Mesenchymal stem cell (in vitro differentiated cells and primary cell): Measurements from ENCODE around the gene ITSN2.
"Not testable (repeated sequence)": the region's sequence is repeated elsewhere in the genome, so short reads cannot be mapped to it uniquely, and the experiment has no call there.

Experiments
- DNase-seq: peaks from one replicate; pipeline ENCODE4 v3.0.0-alpha.2; 2013
- H2AFZ ChIP-seq: one replicate; pipeline ENCODE4 v1.6.1; 2013; ENCODE audit warnings: low read depth, mild to moderate bottlenecking, control low read depth, inconsistent platforms, low read length, moderate library complexity
- H2AK5ac ChIP-seq: 2 replicates; pipeline ENCODE4 v1.6.1; 2013; ENCODE audit warnings: low read length, moderate library complexity, mild to moderate bottlenecking, inconsistent platforms; ENCODE audit not compliant: severe bottlenecking
- H2BK120ac ChIP-seq: one replicate; pipeline ENCODE4 v1.6.1; 2013; ENCODE audit warnings: low read depth, mild to moderate bottlenecking, inconsistent platforms, low read length, moderate library complexity
- H2BK12ac ChIP-seq, 2 experiments: one replicate each; pipeline ENCODE4 v1.6.1; 2013; ENCODE audit warnings: inconsistent platforms in 2 of 2, low read length in 2 of 2, mild to moderate bottlenecking in 2 of 2, moderate library complexity in 2 of 2, control low read depth in 1 of 2
- H2BK15ac ChIP-seq: one replicate; pipeline ENCODE4 v1.6.1; 2013; ENCODE audit warnings: mild to moderate bottlenecking, low read depth, inconsistent platforms; ENCODE audit not compliant: poor library complexity, severe bottlenecking
- H2BK5ac ChIP-seq: 2 replicates; pipeline ENCODE4 v1.6.1; 2013; ENCODE audit warnings: low read depth, mild to moderate bottlenecking, low read length, control low read depth, inconsistent platforms; ENCODE audit not compliant: poor library complexity, severe bottlenecking
- H3K14ac ChIP-seq, 2 experiments: one replicate each; pipeline ENCODE4 v1.6.1; 2013; ENCODE audit warnings: inconsistent platforms in 2 of 2, low read length in 2 of 2, control low read depth in 1 of 2, mild to moderate bottlenecking in 1 of 2, moderate library complexity in 1 of 2
- H3K18ac ChIP-seq, 2 experiments: one replicate each; pipeline ENCODE4 v1.6.1; 2013; ENCODE audit warnings: inconsistent platforms in 2 of 2, low read length in 2 of 2, control low read depth in 1 of 2, low read depth in 1 of 2, mild to moderate bottlenecking in 1 of 2
- H3K23ac ChIP-seq, 2 experiments: one replicate each; pipeline ENCODE4 v1.6.1; 2013; ENCODE audit warnings: inconsistent platforms in 2 of 2, low read length in 2 of 2, mild to moderate bottlenecking in 2 of 2, moderate library complexity in 2 of 2, control low read depth in 1 of 2
- H3K27ac ChIP-seq: 2 replicates; pipeline ENCODE4 v1.5.1; 2013; ENCODE audit warnings: mild to moderate bottlenecking, moderate library complexity, low read length, control low read depth, inconsistent platforms; ENCODE audit not compliant: poor library complexity, severe bottlenecking
- H3K27me3 ChIP-seq, 2 experiments: 2 replicates each; pipeline versions ENCODE4 v1.6.1 to v1.7.0; 2013; ENCODE audit warnings: low read length in 2 of 2, mild to moderate bottlenecking in 2 of 2, moderate library complexity in 2 of 2, control low read depth in 1 of 2, inconsistent platforms in 1 of 2; ENCODE audit not compliant: control insufficient read depth in 1 of 2, insufficient read depth in 1 of 2
- H3K36me3 ChIP-seq, 2 experiments: 2 replicates each; pipeline versions ENCODE4 v1.6.1 to v1.7.0; 2013; ENCODE audit warnings: low read length in 2 of 2, control low read depth in 1 of 2, inconsistent platforms in 1 of 2, low read depth in 1 of 2, mild to moderate bottlenecking in 1 of 2; ENCODE audit not compliant: insufficient read depth in 2 of 2, control insufficient read depth in 1 of 2
- H3K4ac ChIP-seq, 2 experiments: one replicate each; pipeline ENCODE4 v1.6.1; 2013; ENCODE audit warnings: inconsistent platforms in 2 of 2, low read length in 2 of 2, mild to moderate bottlenecking in 2 of 2, moderate library complexity in 2 of 2, control low read depth in 1 of 2, low read depth in 1 of 2
- H3K4me1 ChIP-seq: 2 replicates; pipeline ENCODE4 v1.6.1; 2013; ENCODE audit warnings: low read depth, low read length, control low read depth; ENCODE audit not compliant: control insufficient read depth, insufficient read depth
- H3K4me2 ChIP-seq: 2 replicates; pipeline ENCODE4 v1.6.1; 2013; ENCODE audit warnings: low read length, mild to moderate bottlenecking, inconsistent platforms; ENCODE audit not compliant: poor library complexity, severe bottlenecking
- H3K4me3 ChIP-seq, 2 experiments: 2 replicates each; pipeline versions ENCODE4 v1.5.1 to v1.7.0; 2013; ENCODE audit warnings: low read length in 2 of 2, mild to moderate bottlenecking in 2 of 2, control low read depth in 1 of 2, low read depth in 1 of 2; ENCODE audit not compliant: insufficient read depth in 1 of 2
- H3K79me1 ChIP-seq: replicated peaks from 2 replicates; pipeline ENCODE4 v1.6.1; 2013; ENCODE audit warnings: mild to moderate bottlenecking, control low read depth, low read length, inconsistent platforms; ENCODE audit not compliant: poor library complexity, severe bottlenecking
- H3K9ac ChIP-seq: 2 replicates; pipeline ENCODE4 v1.7.0; 2013; ENCODE audit warnings: mild to moderate bottlenecking, low read length, moderate library complexity
- H3K9me3 ChIP-seq: 2 replicates; pipeline ENCODE4 v1.7.0; 2013; ENCODE audit warnings: mild to moderate bottlenecking, low read length; ENCODE audit not compliant: control insufficient read depth
- H4K8ac ChIP-seq: one replicate; pipeline ENCODE4 v1.6.1; 2013; ENCODE audit warnings: inconsistent platforms, mild to moderate bottlenecking, low read length, moderate library complexity
- H4K91ac ChIP-seq: one replicate; pipeline ENCODE4 v1.6.1; 2013; ENCODE audit warnings: mild to moderate bottlenecking, low read length, inconsistent platforms
- WGBS: methylation state at CpG from one replicate; pipeline ENCODE4 v1.1.7; 2013; ENCODE audit warnings: mixed read lengths; 5-methylcytosine and 5-hydroxymethylcytosine counted together

Gene ITSN2

DNA sequence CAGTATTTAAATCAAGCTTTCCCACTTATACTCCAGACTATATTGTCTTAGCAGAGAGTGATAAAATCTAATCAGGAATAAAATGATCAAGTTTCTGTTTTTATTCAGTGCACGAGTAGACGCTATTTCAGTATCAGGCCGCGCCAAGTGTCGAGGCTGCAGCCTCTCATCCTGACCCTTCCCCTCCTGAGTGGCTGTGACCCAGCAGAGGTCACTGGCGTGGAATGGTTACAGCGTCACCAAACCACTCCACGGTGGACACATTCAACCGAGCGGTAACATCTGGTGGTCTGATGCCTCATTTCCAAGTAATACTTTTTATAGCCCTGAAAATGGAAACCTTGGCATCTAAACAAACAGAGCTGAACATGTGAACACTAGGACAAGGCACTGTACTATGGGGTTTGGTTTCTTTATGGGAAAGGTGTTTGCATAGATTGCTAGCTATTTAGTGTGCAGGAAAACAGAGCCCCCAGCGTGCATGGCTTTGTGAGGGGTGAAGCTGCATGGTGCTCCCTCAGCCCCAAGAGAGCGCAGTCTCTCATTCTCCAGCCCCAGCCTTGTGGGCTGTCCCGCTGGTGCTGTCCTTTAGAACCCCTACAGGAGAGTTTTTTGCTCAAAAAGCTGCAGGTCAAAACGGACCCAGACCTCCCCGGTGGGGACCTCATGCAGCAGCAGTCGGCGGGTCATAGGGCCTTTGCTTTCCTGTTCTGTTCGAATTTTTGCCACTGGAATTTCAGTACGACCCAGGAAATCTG, 157.1 kb downstream of the ITSN2 start:
- H3K4ac ChIP-seq: no peak overlapping the region
- no peak overlapping the region for H2BK15ac ChIP-seq
- no peak overlapping the region for H2AFZ ChIP-seq
- H2BK12ac ChIP-seq: no peak overlapping the region
- no peak for DNase-seq
- H3K4me2 ChIP-seq: no peak overlapping the region
- no peak overlapping the region for H3K27ac ChIP-seq
- no peak overlapping the region for H3K23ac ChIP-seq
- H2AK5ac ChIP-seq: no peak overlapping the region
- H3K4me1 ChIP-seq: peaks cover 27% of the 10 kb centered on the region
- H3K14ac ChIP-seq: no peak overlapping the region
- H2BK5ac ChIP-seq: no peak overlapping the region
- H2BK120ac ChIP-seq: no peak overlapping the region
- H3K27me3 ChIP-seq: no peaks in the 10 kb centered on the region
- no peak overlapping the region for H3K4me3 ChIP-seq
- H3K36me3 ChIP-seq: peaks cover 45% of the 10 kb centered on the region in 2 experiments
- H3K9me3 ChIP-seq: no peaks in the 10 kb centered on the region
- H4K8ac ChIP-seq: no peak overlapping the region
- 85% methylated on average over 19 of the region's 19 CpGs for WGBS
- no peaks in the 10 kb centered on the region for H3K79me1 ChIP-seq
- no peak overlapping the region for H3K18ac ChIP-seq
- H4K91ac ChIP-seq: no peak overlapping the region
- no peak overlapping the region for H3K9ac ChIP-seq

DNA sequence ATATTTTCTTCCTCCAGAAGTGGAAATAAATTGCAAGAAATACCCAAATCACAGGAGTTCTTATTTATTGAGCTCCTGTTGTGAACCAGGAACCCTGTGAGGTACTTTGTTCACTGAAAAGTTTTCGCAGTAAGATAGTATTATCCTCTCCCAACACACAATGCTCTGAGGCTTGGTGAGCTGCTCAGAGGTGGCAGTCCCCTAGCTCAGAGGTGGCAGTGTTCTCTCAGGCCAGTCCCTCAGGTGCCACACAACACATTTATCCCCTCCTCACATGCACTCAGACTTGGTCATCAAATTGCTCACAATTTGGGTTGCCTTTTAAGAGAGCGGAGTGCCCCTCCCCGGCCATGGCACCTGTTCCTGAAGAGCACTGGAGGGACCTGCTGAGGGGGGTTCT, 159.5 kb downstream of the ITSN2 start:
- Histone ChIP-seq H4K91ac (no peak overlapping the region), H4K8ac (no peak overlapping the region), H3K23ac (no peak overlapping the region), H2BK120ac (no peak overlapping the region), H2BK12ac (no peak overlapping the region), H3K14ac (no peak overlapping the region), H3K4ac (no peak overlapping the region), H3K9me3 (no peaks in the 10 kb centered on the region), H3K4me3 (no peak overlapping the region), H3K36me3 (peaks cover 29 to 31% of the 10 kb centered on the region in 2 experiments), H3K18ac (no peak overlapping the region), H3K4me1 (peaks cover 16% of the 10 kb centered on the region), H3K4me2 (no peak overlapping the region), H2BK5ac (no peak overlapping the region), H2AFZ (no peak overlapping the region), H3K79me1 (no peaks in the 10 kb centered on the region), H3K27me3 (no peaks in the 10 kb centered on the region), H3K27ac (no peak overlapping the region), H3K9ac (no peak overlapping the region), H2BK15ac (no peak overlapping the region), H2AK5ac (no peak overlapping the region)
- 96% methylated on average over 3 of the region's 3 CpGs for WGBS
- DNase-seq: no peak

DNA sequence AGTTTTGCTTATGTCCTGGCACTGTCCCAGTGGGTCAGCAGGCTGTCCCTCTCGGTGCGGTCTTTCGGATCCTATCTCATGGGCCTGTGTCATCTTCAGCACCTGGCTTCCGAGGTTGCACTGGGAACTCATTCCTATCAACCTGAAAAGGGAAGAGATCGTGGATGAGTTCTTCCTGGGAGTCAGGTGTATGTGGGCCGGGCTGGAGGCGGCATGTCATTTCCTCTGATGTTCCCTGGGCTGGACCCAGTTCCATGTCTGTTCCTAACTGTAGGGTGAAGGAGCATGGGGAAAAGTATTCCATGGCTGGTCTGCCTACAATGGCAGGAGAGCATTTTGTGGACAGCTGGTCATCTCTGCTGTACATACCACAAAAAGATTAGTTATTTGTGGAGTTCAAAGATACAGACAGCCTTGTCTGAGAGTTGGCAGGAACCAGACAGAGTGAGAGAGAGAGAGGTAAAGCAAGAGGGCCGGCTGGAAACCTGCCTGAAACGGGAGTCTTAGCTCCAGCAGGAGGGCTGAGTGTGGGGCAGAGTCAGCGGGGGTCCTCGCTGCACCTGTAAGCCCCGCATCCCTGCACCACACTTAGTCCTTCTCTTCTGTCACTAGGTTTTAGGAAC, 160.3 kb downstream of the ITSN2 start:
- Histone ChIP-seq H3K36me3 (peaks cover 25 to 26% of the 10 kb centered on the region in 2 experiments), H2BK12ac (no peak overlapping the region), H2BK15ac (no peak overlapping the region), H3K27ac (no peak overlapping the region), H3K79me1 (no peaks in the 10 kb centered on the region), H2AK5ac (no peak overlapping the region), H3K27me3 (no peaks in the 10 kb centered on the region), H2BK120ac (no peak overlapping the region), H3K4me3 (no peak overlapping the region), H4K91ac (no peak overlapping the region), H3K14ac (no peak overlapping the region), H3K4ac (no peak overlapping the region), H3K23ac (no peak overlapping the region), H3K4me1 (peaks cover 12% of the 10 kb centered on the region), H3K4me2 (no peak overlapping the region), H3K9me3 (no peaks in the 10 kb centered on the region), H3K18ac (no peak overlapping the region), H4K8ac (no peak overlapping the region), H2AFZ (no peak overlapping the region), H3K9ac (no peak overlapping the region), H2BK5ac (no peak overlapping the region)
- 86% methylated on average over 8 of the region's 12 CpGs for WGBS
- no peak for DNase-seq

GRCh38 chr2:24197213-24197612, 163.1 kb downstream of the ITSN2 start:
- not testable (repeated sequence) for H3K4me1 ChIP-seq, H3K4me2 ChIP-seq, H3K27me3 ChIP-seq, H3K4me3 ChIP-seq, H2BK15ac ChIP-seq, H2AFZ ChIP-seq, H3K4ac ChIP-seq, H3K18ac ChIP-seq, H4K8ac ChIP-seq, H3K14ac ChIP-seq, H2AK5ac ChIP-seq, H3K79me1 ChIP-seq, H2BK5ac ChIP-seq, H2BK120ac ChIP-seq, H3K9me3 ChIP-seq, DNase-seq, H3K23ac ChIP-seq, H2BK12ac ChIP-seq, H3K9ac ChIP-seq, H3K27ac ChIP-seq, H4K91ac ChIP-seq
- H3K36me3 ChIP-seq: peaks cover 0 to 12% of the 10 kb centered on the region in 2 experiments
- no CpG with 5 or more reads among the region's 1 CpG for WGBS
